ENCODE results near the gene IGF1R. TPM values are rescaled to one million over a fixed set of nuclear protein-coding genes. Genes with fewer than 3 reads are reported as not detected.

IGF1R gene
- total RNA-seq, 4 donors from 2014 or later: 59.6 to 172 (median 88.5) TPM

DNA sequence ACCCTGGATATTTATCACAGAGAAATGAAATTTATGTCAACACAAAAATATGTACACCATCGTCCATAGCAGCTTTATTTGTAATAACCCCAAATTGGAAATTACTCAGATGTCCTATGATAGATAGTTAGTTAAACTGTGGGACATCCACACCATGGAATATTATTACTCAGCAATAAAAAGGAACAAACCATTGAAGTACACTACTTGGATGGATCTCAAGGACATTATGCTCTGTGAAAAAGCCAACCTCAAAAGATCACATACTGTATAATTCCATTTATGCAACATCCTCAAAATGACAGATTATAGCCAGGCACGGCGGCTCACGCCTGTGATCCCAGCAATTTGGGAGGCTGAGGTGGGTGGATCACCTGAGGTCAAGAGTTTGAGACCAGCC is 246.0 kb downstream of the IGF1R start:
- 82 to 83% methylated on average over 4 of the region's 4 CpGs for WGBS, 2 donors

GRCh38 chr15:98896002-98896721 is 247.8 kb downstream of the IGF1R start:
- H3K4me3 ChIP-seq (ENCODE audit: low read depth, poor library complexity, severe bottlenecking): no peak overlapping the region
- TF ChIP-seq, protein P1, sequence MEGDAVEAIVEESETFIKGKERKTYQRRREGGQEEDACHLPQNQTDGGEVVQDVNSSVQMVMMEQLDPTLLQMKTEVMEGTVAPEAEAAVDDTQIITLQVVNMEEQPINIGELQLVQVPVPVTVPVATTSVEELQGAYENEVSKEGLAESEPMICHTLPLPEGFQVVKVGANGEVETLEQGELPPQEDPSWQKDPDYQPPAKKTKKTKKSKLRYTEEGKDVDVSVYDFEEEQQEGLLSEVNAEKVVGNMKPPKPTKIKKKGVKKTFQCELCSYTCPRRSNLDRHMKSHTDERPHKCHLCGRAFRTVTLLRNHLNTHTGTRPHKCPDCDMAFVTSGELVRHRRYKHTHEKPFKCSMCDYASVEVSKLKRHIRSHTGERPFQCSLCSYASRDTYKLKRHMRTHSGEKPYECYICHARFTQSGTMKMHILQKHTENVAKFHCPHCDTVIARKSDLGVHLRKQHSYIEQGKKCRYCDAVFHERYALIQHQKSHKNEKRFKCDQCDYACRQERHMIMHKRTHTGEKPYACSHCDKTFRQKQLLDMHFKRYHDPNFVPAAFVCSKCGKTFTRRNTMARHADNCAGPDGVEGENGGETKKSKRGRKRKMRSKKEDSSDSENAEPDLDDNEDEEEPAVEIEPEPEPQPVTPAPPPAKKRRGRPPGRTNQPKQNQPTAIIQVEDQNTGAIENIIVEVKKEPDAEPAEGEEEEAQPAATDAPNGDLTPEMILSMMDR (IDR thresholded peaks at IDR 0.05): no peak
- TF ChIP-seq POLR2A (IDR thresholded peaks at IDR 0.05): no peak
- intact Hi-C loops (cut with DNase I; ENCODE audit: low total_unique reads): no loop called here
- no peak for DNase-seq (ENCODE audit: low spot score in 2 of 2)
- 83 to 86% methylated on average over 5 of the region's 5 CpGs for WGBS, 2 donors

More for the DNA sequence above, 246.0 kb downstream of the IGF1R start:
- no peak for DNase-seq (ENCODE audit: low spot score in 2 of 2)
- H3K4me3 ChIP-seq (ENCODE audit: low read depth, poor library complexity, severe bottlenecking): no peak overlapping the region
- TF ChIP-seq POLR2A (IDR thresholded peaks at IDR 0.05): no peak
- TF ChIP-seq, protein P1 (IDR thresholded peaks at IDR 0.05): no peak
- intact Hi-C loops (cut with DNase I; ENCODE audit: low total_unique reads): no loop called here

- no peak for DNase-seq (ENCODE audit: low spot score in 2 of 2)
Measured at GRCh38 chr15:98896802-98897732, 248.7 kb downstream of the IGF1R start.

DNA sequence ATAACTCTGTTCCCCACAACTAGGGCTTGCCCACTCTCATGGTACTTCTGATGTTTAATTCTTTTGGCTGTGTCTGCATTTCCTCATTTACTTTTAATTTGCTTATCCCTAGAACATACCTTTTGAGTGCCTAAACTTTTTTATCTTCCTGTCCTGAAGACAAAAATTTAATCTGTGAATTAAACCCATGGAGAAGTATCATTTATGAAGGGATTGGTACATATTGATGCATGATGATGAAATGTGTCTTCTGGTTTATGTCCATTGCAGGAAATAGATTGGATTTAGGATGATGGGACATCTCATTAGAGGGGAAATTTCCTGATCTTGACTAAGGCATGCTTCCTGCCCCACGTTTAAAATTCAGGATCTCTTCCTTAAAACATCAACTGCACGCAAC is 249.8 kb downstream of the IGF1R start:
- 84% methylated on average over 2 of the region's 2 CpGs for WGBS, 2 donors
- intact Hi-C loops (cut with DNase I; ENCODE audit: low total_unique reads): no loop called here
- TF ChIP-seq, protein P1 (IDR thresholded peaks at IDR 0.05): no peak
- TF ChIP-seq POLR2A (IDR thresholded peaks at IDR 0.05): no peak
- no peak for DNase-seq (ENCODE audit: low spot score in 2 of 2)
- H3K4me3 ChIP-seq (ENCODE audit: low read depth, poor library complexity, severe bottlenecking): no peak overlapping the region

More at GRCh38 chr15:98896802-98897732, 248.7 kb downstream of the IGF1R start:
- H3K4me3 ChIP-seq (ENCODE audit: low read depth, poor library complexity, severe bottlenecking): no peak overlapping the region
- WGBS, 2 donors: 44 to 52% methylated on average over 12 of the region's 12 CpGs
- intact Hi-C loops (cut with DNase I; ENCODE audit: low total_unique reads): no loop called here
- TF ChIP-seq, protein P1 (IDR thresholded peaks at IDR 0.05): no peak
- no peak for TF ChIP-seq POLR2A (IDR thresholded peaks at IDR 0.05)

- intact Hi-C loops (cut with DNase I; ENCODE audit: low total_unique reads): no loop called here
- TF ChIP-seq, protein P1 (IDR thresholded peaks at IDR 0.05): no peak
- no peak for TF ChIP-seq POLR2A (IDR thresholded peaks at IDR 0.05)
- 72 to 84% methylated on average over 20 of the region's 20 CpGs for WGBS, 2 donors
- H3K4me3 ChIP-seq (ENCODE audit: low read depth, poor library complexity, severe bottlenecking): no peak overlapping the region
- DNase-seq (ENCODE audit: low spot score in 2 of 2): no peak
Measured at GRCh38 chr15:98899272-98900021, 251.1 kb downstream of the IGF1R start.
